SK-N-MC (cell line): ENCODE measurements around the gene HOXB9.

ENCODE experiments used
- EZH2 ChIP-seq: fragments of 200-600 bp; sonication (generic); IDR thresholded peaks from one replicate; pipeline ENCODE4 v1.6.1; 2017; ENCODE audit warnings: antibody characterized with exemption
- FOXP2 ChIP-seq: optimal IDR thresholded peaks from 2 replicates; pipeline ENCODE3; 2011; ENCODE audit warnings: mild to moderate bottlenecking, moderate library complexity; ENCODE audit not compliant: insufficient read depth; ENCODE audit errors: extremely low read length, control extremely low read depth
- POLR2AphosphoS5 ChIP-seq: IDR thresholded peaks from 2 replicates; pipeline ENCODE4 v1.6.1; 2012; ENCODE audit warnings: mild to moderate bottlenecking, low read depth, low read length, borderline replicate concordance

GRCh38 chr17:48593840-48594537 lies 32.2 kb downstream of the HOXB9 start:
- no peak for TF ChIP-seq EZH2
- TF ChIP-seq POLR2AphosphoS5, result no peak
- no peak for TF ChIP-seq FOXP2
